GM06990 (cell line): ENCODE measurements around the gene TPR.
"Not testable (repeated sequence)": the region's sequence is repeated elsewhere in the genome, so short reads cannot be mapped to it uniquely, and the experiment has no call there.

Experiments used
- DNase-seq: peaks from one replicate; pipeline ENCODE4 v3.0.0-alpha.2; 2011; ENCODE audit not compliant: insufficient read length; ENCODE audit errors: extremely low read depth
- H3K27me3 ChIP-seq: replicated peaks from 2 replicates; pipeline ENCODE4 v1.6.0; 2011; ENCODE audit warnings: low read length; ENCODE audit not compliant: control insufficient read depth, insufficient read depth
- H3K36me3 ChIP-seq: 2 replicates; pipeline ENCODE4 v1.5.1; 2011; ENCODE audit warnings: low read length; ENCODE audit not compliant: control insufficient read depth, insufficient read depth
- H3K4me3 ChIP-seq: replicated peaks from 2 replicates; pipeline ENCODE4 v1.5.1; 2011; ENCODE audit warnings: low read depth, mild to moderate bottlenecking, control low read depth, low read length
- TF ChIP-seq, protein P1 (sequence below): IDR thresholded peaks from 2 replicates; pipeline ENCODE4 v1.5.1; 2011; ENCODE audit warnings: low read length, control low read depth, mild to moderate bottlenecking, inconsistent platforms; ENCODE audit not compliant: insufficient read depth, poor library complexity, severe bottlenecking

The TPR gene

DNA sequence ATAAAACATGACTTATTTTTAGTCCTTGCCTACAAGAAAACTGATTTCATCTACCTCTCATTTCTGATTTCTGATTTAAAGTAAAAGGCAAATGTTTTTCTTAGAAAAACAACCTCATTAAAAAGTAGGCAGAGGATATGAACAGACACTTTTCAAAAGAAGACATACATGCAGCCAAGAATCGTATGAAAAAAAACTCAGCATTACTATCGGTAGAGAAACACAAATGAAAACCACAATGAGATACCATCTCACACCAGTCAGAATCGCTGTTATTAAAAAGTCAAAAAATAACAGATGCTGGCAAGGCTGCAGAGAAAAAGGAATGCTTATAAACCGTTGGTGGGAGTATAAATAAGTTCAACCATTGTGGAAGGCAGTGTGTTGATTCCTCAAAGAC is 16.8 kb upstream of the TPR start:
- no peaks in the 10 kb centered on the region for H3K27me3 ChIP-seq
- no peak for DNase-seq
- H3K36me3 ChIP-seq: no peaks in the 10 kb centered on the region; the same call in none of the 2 replicates
- TF ChIP-seq, protein P1, sequence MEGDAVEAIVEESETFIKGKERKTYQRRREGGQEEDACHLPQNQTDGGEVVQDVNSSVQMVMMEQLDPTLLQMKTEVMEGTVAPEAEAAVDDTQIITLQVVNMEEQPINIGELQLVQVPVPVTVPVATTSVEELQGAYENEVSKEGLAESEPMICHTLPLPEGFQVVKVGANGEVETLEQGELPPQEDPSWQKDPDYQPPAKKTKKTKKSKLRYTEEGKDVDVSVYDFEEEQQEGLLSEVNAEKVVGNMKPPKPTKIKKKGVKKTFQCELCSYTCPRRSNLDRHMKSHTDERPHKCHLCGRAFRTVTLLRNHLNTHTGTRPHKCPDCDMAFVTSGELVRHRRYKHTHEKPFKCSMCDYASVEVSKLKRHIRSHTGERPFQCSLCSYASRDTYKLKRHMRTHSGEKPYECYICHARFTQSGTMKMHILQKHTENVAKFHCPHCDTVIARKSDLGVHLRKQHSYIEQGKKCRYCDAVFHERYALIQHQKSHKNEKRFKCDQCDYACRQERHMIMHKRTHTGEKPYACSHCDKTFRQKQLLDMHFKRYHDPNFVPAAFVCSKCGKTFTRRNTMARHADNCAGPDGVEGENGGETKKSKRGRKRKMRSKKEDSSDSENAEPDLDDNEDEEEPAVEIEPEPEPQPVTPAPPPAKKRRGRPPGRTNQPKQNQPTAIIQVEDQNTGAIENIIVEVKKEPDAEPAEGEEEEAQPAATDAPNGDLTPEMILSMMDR: no peak
- H3K4me3 ChIP-seq: no peak overlapping the region

DNA sequence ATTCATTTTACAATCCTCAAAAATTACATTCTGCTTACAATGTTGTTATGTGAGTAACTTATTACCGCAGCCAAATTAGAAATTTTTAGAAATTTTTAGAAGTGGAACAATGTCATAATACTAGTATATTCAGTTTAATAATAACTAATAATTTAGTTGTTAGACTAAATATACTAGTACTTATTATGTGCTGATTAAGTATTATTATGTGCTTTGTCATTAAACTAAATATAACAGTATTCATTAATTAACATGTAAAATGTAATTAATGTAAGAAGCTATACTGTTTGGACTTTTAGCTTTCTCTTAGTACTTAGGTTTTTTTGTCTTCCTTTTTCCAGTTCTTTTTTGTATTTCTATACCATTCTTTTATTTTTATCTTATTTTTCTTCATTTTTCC is 15.9 kb upstream of the TPR start:
- no peak overlapping the region for H3K4me3 ChIP-seq
- TF ChIP-seq, protein P1: no peak
- H3K36me3 ChIP-seq: no peaks in the 10 kb centered on the region; the same call in none of the 2 replicates
- DNase-seq: no peak
- no peaks in the 10 kb centered on the region for H3K27me3 ChIP-seq

DNA sequence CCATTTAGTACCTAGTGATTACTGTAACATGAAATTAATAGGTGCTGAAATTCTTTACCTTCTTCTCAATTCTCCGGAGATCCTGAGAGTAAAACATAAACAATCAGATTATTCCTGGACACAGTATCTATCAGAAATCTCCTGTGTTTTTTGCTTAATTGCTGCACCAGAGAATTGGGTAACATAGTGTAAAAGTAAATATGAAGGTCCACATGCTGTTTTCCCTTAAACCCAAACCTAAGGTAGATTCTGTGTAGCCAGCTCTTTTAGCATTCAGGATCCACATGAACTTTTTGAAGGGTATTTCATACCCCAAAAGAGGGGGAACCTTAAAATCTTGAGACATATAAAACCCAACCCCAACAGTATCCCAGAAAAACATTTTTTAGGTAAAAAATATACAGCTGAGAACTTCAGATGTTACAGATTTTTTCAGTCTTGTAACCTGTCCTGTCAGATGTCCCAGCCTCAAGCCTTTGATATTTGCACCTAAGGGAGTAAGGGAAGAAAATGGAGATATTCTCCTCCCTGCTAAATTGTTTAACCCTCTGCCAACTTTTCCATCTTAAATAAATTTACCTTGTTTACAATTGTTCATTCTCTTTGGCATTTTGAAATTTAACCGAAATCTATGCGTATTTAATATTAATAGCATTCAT is 11.8 kb upstream of the TPR start:
- DNase-seq: no peak
- no peak overlapping the region for H3K4me3 ChIP-seq
- TF ChIP-seq, protein P1: no peak
- peaks cover 3% of the 10 kb centered on the region for H3K36me3 ChIP-seq
- H3K27me3 ChIP-seq: no peaks in the 10 kb centered on the region

DNA sequence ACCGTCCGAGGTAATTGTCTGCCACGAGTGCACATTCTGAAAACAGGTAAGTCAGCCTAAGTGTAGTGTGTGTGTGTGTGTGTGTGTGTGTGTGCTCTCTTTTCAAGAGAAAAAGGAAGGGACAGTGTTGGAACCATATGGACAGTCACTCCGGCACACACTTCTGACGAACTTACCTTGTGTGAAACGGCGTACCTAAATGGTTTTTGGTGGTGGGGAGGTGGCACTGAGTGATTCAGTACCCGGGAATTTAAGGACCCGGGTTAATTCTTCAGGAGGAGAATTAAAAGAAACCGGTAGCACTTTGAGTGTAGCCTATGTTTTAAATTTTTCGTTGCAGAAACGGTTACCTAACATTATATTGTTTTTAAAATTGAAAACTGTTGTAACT is 871 bp upstream of the TPR start:
- Histone ChIP-seq H3K27me3 (no peaks in the 10 kb centered on the region), H3K36me3 (peaks cover 2% of the 10 kb centered on the region; the same call in 1 of the 2 replicates), H3K4me3 (peak overlapping the region; percentile 69)
- DNase-seq: no peak
- TF ChIP-seq, protein P1: no peak

DNA sequence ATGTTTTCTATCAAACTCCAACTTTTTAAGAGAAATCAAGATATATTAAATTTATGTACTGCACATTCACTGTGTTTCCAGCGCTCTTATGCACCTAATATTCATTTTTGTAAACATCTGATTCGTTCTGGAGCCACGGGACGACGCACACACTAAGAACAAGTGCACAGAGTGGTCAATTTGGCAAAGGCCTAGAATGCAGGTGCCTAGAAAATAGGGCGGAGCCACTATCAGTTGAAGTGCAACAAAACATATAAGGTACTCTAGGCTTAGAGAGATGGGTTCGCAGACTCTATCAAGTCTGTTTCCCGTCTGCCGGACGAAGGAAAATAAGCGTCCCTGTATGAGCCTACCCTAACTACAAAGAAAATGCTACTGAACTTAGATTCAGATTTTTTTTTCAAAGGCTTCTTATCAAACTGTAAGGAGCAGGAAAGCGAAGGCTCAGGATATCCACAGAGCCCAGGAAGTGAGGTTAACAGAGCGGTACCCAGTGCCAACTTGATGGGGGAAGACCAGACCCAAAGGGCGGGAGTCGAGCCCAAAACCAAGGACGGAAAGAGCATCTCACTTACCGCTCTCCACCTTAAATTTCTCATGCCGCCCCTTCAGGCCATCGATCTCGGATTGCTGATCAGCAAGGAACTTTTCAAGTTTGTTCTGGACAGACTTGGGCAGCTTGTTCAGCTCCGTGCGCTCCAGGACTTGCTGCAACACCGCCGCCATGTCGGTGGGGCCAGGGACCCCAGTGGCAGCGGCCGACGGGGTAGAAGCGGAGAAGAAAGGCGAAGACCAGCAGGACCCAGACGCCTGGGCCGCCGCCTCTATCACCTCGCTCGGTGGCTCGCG is 526 bp downstream of the TPR start:
- H3K4me3 ChIP-seq: peak overlapping the region; percentile 69
- no peaks in the 10 kb centered on the region; the same call in 1 of the 2 replicates for H3K36me3 ChIP-seq
- TF ChIP-seq, protein P1: no peak
- DNase-seq: peak; percentile 33
- no peaks in the 10 kb centered on the region for H3K27me3 ChIP-seq

DNA sequence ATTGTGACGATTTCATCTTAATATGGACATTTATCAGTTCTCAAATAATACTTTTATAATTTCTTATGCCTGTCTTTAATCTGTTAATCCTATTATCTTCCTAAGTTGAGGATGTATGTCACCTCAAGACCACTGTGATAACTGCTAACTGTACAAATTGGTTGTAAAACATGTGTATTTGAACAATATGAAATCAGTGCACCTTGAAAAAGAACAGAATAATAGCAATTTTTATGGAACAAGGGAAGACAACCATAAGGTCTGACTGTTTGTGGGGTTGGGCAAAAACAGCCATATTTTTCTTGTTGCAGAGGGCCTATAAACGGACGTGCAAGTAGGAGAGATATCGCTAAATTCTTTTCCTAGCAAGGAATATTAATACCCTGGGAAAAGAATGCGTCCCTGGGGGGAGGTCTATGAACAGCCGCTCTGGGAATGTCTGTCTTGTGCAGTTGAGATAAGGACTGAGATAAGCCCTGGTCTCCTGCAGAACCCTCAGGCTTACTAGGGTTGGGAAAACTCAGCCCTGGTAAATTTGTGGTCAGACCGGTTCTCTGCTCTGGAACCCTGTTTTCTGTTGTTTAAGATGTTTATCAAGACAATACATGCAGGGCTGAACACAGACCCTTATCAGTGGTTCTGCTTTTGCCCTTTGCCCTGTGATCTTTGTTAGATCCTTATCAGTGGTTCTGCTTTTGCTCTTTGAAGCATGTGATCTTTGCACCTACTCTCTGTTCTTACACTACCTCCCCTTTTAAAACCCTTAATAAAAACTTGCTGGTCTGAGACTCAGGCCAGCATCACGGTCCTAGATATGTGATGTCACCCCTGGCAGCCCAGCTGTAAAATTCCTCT is 27.0 kb downstream of the TPR start:
- not testable (repeated sequence) for H3K4me3 ChIP-seq, H3K27me3 ChIP-seq, H3K36me3 ChIP-seq, DNase-seq
